ENCODE data around the gene TFDP1. TPM values are rescaled to one million over a fixed set of nuclear protein-coding genes. Genes with fewer than 3 reads are reported as not detected.

TFDP1 gene
- polyA plus RNA-seq, 1 experiment: 99.8 TPM

GRCh38 chr13:113603116-113603710, 18.7 kb downstream of the TFDP1 start:
- DNase-seq (ENCODE audit: low read depth): no peak
- CTCF ChIA-PET: interaction anchor here (0.9 kb wide), 1 partner anchor 23 kb away, joined by 3 read pairs; no protein-coding TSS in a partner anchor
- no peak for TF ChIP-seq CTCF (IDR thresholded peaks at IDR 0.05; ENCODE audit: insufficient read depth, low read depth, low read length)

GRCh38 chr13:113604186-113604585, 19.6 kb downstream of the TFDP1 start:
- no peak for DNase-seq (ENCODE audit: low read depth)
- no peak for TF ChIP-seq CTCF (IDR thresholded peaks at IDR 0.05; ENCODE audit: insufficient read depth, low read depth, low read length)
- ChIA-PET POLR2A (no interaction called here), CTCF (no interaction called here)
- Histone ChIP-seq H3K4me3 (ENCODE audit: low read depth, low read length) (no peak overlapping the region), H3K36me3 (ENCODE audit: control insufficient read depth, insufficient read depth, low read length) (peaks cover 7% of the 10 kb centered on the region), H3K27me3 (ENCODE audit: control insufficient read depth, insufficient read depth, low read length) (no peaks in the 10 kb centered on the region)

More at GRCh38 chr13:113603116-113603710, 18.7 kb downstream of the TFDP1 start:
- POLR2A ChIA-PET: no interaction called here
- H3K27me3 ChIP-seq (ENCODE audit: control insufficient read depth, insufficient read depth, low read length): no peaks in the 10 kb centered on the region
- no peak overlapping the region for H3K4me3 ChIP-seq (ENCODE audit: low read depth, low read length)
- H3K36me3 ChIP-seq (ENCODE audit: control insufficient read depth, insufficient read depth, low read length): peaks cover 6% of the 10 kb centered on the region

GRCh38 chr13:113605461-113605860, 20.9 kb downstream of the TFDP1 start:
- peaks cover 9% of the 10 kb centered on the region for H3K36me3 ChIP-seq (ENCODE audit: control insufficient read depth, insufficient read depth, low read length)
- no peak for DNase-seq (ENCODE audit: low read depth)
- no peak overlapping the region for H3K4me3 ChIP-seq (ENCODE audit: low read depth, low read length)
- CTCF ChIA-PET: no interaction called here
- POLR2A ChIA-PET: no interaction called here
- H3K27me3 ChIP-seq (ENCODE audit: control insufficient read depth, insufficient read depth, low read length): no peaks in the 10 kb centered on the region
- TF ChIP-seq CTCF (IDR thresholded peaks at IDR 0.05; ENCODE audit: insufficient read depth, low read depth, low read length): no peak

- H3K36me3 ChIP-seq (ENCODE audit: control insufficient read depth, insufficient read depth, low read length): peaks cover 8% of the 10 kb centered on the region
- CTCF ChIA-PET: no interaction called here
- H3K27me3 ChIP-seq (ENCODE audit: control insufficient read depth, insufficient read depth, low read length): no peaks in the 10 kb centered on the region
- H3K4me3 ChIP-seq (ENCODE audit: low read depth, low read length): no peak overlapping the region
- DNase-seq (ENCODE audit: low read depth): no peak
- TF ChIP-seq CTCF (IDR thresholded peaks at IDR 0.05; ENCODE audit: insufficient read depth, low read depth, low read length): no peak
- POLR2A ChIA-PET: no interaction called here
Measured at GRCh38 chr13:113605866-113606438, 21.4 kb downstream of the TFDP1 start.

GRCh38 chr13:113607056-113607888, 22.7 kb downstream of the TFDP1 start:
- ChIA-PET CTCF (no interaction called here), POLR2A (no interaction called here)
- H3K27me3 ChIP-seq (ENCODE audit: control insufficient read depth, insufficient read depth, low read length): no peaks in the 10 kb centered on the region
- H3K36me3 ChIP-seq (ENCODE audit: control insufficient read depth, insufficient read depth, low read length): peaks cover 12% of the 10 kb centered on the region
- no peak for TF ChIP-seq CTCF (IDR thresholded peaks at IDR 0.05; ENCODE audit: insufficient read depth, low read depth, low read length)
- H3K4me3 ChIP-seq (ENCODE audit: low read depth, low read length): no peak overlapping the region
- DNase-seq (ENCODE audit: low read depth): no peak
